ENCODE data around the gene AP1S3.

- TF ChIP-seq CTCF (IDR thresholded peaks at IDR 0.05) (no peak), POLR2AphosphoS5 (IDR thresholded peaks at IDR 0.05; ENCODE audit: low read depth, low read length) (no peak), SIN3A (IDR thresholded peaks at IDR 0.05; ENCODE audit: borderline replicate concordance, insufficient read depth, low read depth, low read length) (no peak), REST (IDR thresholded peaks at IDR 0.05; ENCODE audit: insufficient read depth in 1 of 2, low read depth in 2 of 2, low read length in 1 of 2) (no peak)
Observed at GRCh38 chr2:223711596-223712326, 125.6 kb downstream of the AP1S3 start.
